Measurements from ENCODE around the gene ROR2.

The ROR2 gene

GRCh38 chr9:91935066-91935749 lies 14.8 kb downstream of the ROR2 start:
- DNase-seq (ENCODE audit: insufficient read length) (no peak), FAIRE-seq (no peak)
- no peak for TF ChIP-seq POLR2AphosphoS5 (IDR thresholded peaks at IDR 0.05; ENCODE audit: low read depth, low read length)
- no peak for TF ChIP-seq POLR2A (IDR thresholded peaks at IDR 0.05; ENCODE audit: low read depth, low read length)
- no peak for TF ChIP-seq TAF1 (IDR thresholded peaks at IDR 0.05; ENCODE audit: borderline replicate concordance, low read depth, low read length)

GRCh38 chr9:91934654-91935053 lies 15.4 kb downstream of the ROR2 start:
- TF ChIP-seq POLR2A (IDR thresholded peaks at IDR 0.05; ENCODE audit: low read depth, low read length) (no peak), TAF1 (IDR thresholded peaks at IDR 0.05; ENCODE audit: borderline replicate concordance, low read depth, low read length) (no peak), POLR2AphosphoS5 (IDR thresholded peaks at IDR 0.05; ENCODE audit: low read depth, low read length) (no peak)
- DNase-seq (ENCODE audit: insufficient read length) (no peak), FAIRE-seq (no peak)

- TF ChIP-seq TAF1 (IDR thresholded peaks at IDR 0.05; ENCODE audit: borderline replicate concordance, low read depth, low read length) = no peak
- no peak for TF ChIP-seq POLR2AphosphoS5 (IDR thresholded peaks at IDR 0.05; ENCODE audit: low read depth, low read length)
- no peak for TF ChIP-seq POLR2A (IDR thresholded peaks at IDR 0.05; ENCODE audit: low read depth, low read length)
- FAIRE-seq = no peak
- DNase-seq (ENCODE audit: insufficient read length) = no peak
Measured at GRCh38 chr9:91933556-91934352, 16.3 kb downstream of the ROR2 start.

- FAIRE-seq (no peak), DNase-seq (ENCODE audit: insufficient read length) (no peak)
- TF ChIP-seq POLR2AphosphoS5 (IDR thresholded peaks at IDR 0.05; ENCODE audit: low read depth, low read length) = no peak
- no peak for TF ChIP-seq POLR2A (IDR thresholded peaks at IDR 0.05; ENCODE audit: low read depth, low read length)
- no peak for TF ChIP-seq TAF1 (IDR thresholded peaks at IDR 0.05; ENCODE audit: borderline replicate concordance, low read depth, low read length)
Measured at GRCh38 chr9:91930475-91930874, 19.6 kb downstream of the ROR2 start.

GRCh38 chr9:91929331-91929730 lies 20.7 kb downstream of the ROR2 start:
- FAIRE-seq (no peak), DNase-seq (ENCODE audit: insufficient read length) (no peak)
- no peak for TF ChIP-seq TAF1 (IDR thresholded peaks at IDR 0.05; ENCODE audit: borderline replicate concordance, low read depth, low read length)

GRCh38 chr9:91927922-91928510 lies 22.0 kb downstream of the ROR2 start:
- FAIRE-seq (no peak), DNase-seq (ENCODE audit: insufficient read length) (no peak)
- TF ChIP-seq TAF1 (IDR thresholded peaks at IDR 0.05; ENCODE audit: borderline replicate concordance, low read depth, low read length) (no peak), POLR2AphosphoS5 (IDR thresholded peaks at IDR 0.05; ENCODE audit: low read depth, low read length) (no peak), POLR2A (IDR thresholded peaks at IDR 0.05; ENCODE audit: low read depth, low read length) (no peak)

GRCh38 chr9:91924090-91924489 lies 25.9 kb downstream of the ROR2 start:
- FAIRE-seq (no peak), DNase-seq (ENCODE audit: insufficient read length) (no peak)
- TF ChIP-seq POLR2AphosphoS5 (IDR thresholded peaks at IDR 0.05; ENCODE audit: low read depth, low read length) (no peak), TAF1 (IDR thresholded peaks at IDR 0.05; ENCODE audit: borderline replicate concordance, low read depth, low read length) (no peak), POLR2A (IDR thresholded peaks at IDR 0.05; ENCODE audit: low read depth, low read length) (no peak)

- FAIRE-seq = no peak
- no peak for TF ChIP-seq POLR2A (IDR thresholded peaks at IDR 0.05; ENCODE audit: low read depth, low read length)
- no peak for TF ChIP-seq TAF1 (IDR thresholded peaks at IDR 0.05; ENCODE audit: borderline replicate concordance, low read depth, low read length)
- no peak for TF ChIP-seq POLR2AphosphoS5 (IDR thresholded peaks at IDR 0.05; ENCODE audit: low read depth, low read length)
- no peak for DNase-seq (ENCODE audit: insufficient read length)
Measured at GRCh38 chr9:91923145-91923544, 26.9 kb downstream of the ROR2 start.

- no peak for DNase-seq (ENCODE audit: insufficient read length)
- no peak for TF ChIP-seq TAF1 (IDR thresholded peaks at IDR 0.05; ENCODE audit: borderline replicate concordance, low read depth, low read length)
- no peak for TF ChIP-seq POLR2AphosphoS5 (IDR thresholded peaks at IDR 0.05; ENCODE audit: low read depth, low read length)
- no peak for TF ChIP-seq POLR2A (IDR thresholded peaks at IDR 0.05; ENCODE audit: low read depth, low read length)
- FAIRE-seq = no peak
Measured at GRCh38 chr9:91921371-91921770, 28.7 kb downstream of the ROR2 start.

GRCh38 chr9:91920630-91921350 lies 29.2 kb downstream of the ROR2 start:
- FAIRE-seq (no peak), DNase-seq (ENCODE audit: insufficient read length) (no peak)
- TF ChIP-seq TAF1 (IDR thresholded peaks at IDR 0.05; ENCODE audit: borderline replicate concordance, low read depth, low read length) = no peak
- TF ChIP-seq POLR2A (IDR thresholded peaks at IDR 0.05; ENCODE audit: low read depth, low read length) = no peak
- TF ChIP-seq POLR2AphosphoS5 (IDR thresholded peaks at IDR 0.05; ENCODE audit: low read depth, low read length) = no peak

GRCh38 chr9:91919621-91920020 lies 30.4 kb downstream of the ROR2 start:
- FAIRE-seq (no peak), DNase-seq (ENCODE audit: insufficient read length) (no peak)
- TF ChIP-seq POLR2A (IDR thresholded peaks at IDR 0.05; ENCODE audit: low read depth, low read length) (no peak), TAF1 (IDR thresholded peaks at IDR 0.05; ENCODE audit: borderline replicate concordance, low read depth, low read length) (no peak), POLR2AphosphoS5 (IDR thresholded peaks at IDR 0.05; ENCODE audit: low read depth, low read length) (no peak)

Data from GM12892 (cell line).